GM12892 (cell line): ENCODE results near the gene YDJC.
"Not testable (repeated sequence)": the region's sequence is repeated elsewhere in the genome, so short reads cannot be mapped to it uniquely, and the experiment has no call there.

Experiments used
- POLR2A ChIP-seq: IDR thresholded peaks from 2 replicates; pipeline ENCODE4 v1.6.1; 2011; ENCODE audit warnings: low read depth, low read length, control low read depth
- POLR2AphosphoS5 ChIP-seq: IDR thresholded peaks from 2 replicates; pipeline ENCODE4 v1.6.1; 2011; ENCODE audit warnings: low read depth, low read length, control low read depth

GRCh38 chr22:21645513-21645912 is 15.7 kb upstream of the YDJC start:
- not testable (repeated sequence) for TF ChIP-seq POLR2AphosphoS5, POLR2A
